GM21786 (cell line): ENCODE data around the gene SEMA5A.

ENCODE experiments used
- ATAC-seq: cut with Tn5 transposase; IDR thresholded peaks from one replicate; pipeline ENCODE4 v1.9.1; 2021; ENCODE audit not compliant: unreplicated experiment

The SEMA5A gene

GRCh38 chr5:9523090-9523823 lies 22.6 kb downstream of the SEMA5A start:
- ATAC-seq, result no peak

- no peak for ATAC-seq
These were observed 26.3 kb downstream of the SEMA5A start for GRCh38 chr5:9519537-9519936.

GRCh38 chr5:9516591-9516990 lies 29.3 kb downstream of the SEMA5A start:
- no peak for ATAC-seq

GRCh38 chr5:9515436-9515835 lies 30.4 kb downstream of the SEMA5A start:
- no peak for ATAC-seq

- no peak for ATAC-seq
These were observed 30.9 kb downstream of the SEMA5A start for GRCh38 chr5:9514968-9515367.

GRCh38 chr5:9513827-9514226 lies 32.0 kb downstream of the SEMA5A start:
- ATAC-seq, result no peak

- ATAC-seq, result no peak
These were observed 33.4 kb downstream of the SEMA5A start for GRCh38 chr5:9512457-9512856.

GRCh38 chr5:9507974-9508373 lies 37.9 kb downstream of the SEMA5A start:
- no peak for ATAC-seq

- ATAC-seq, result no peak
These were observed 40.6 kb downstream of the SEMA5A start for GRCh38 chr5:9505225-9505624.

- ATAC-seq, result no peak
These were observed 43.0 kb downstream of the SEMA5A start for GRCh38 chr5:9502864-9503263.

- ATAC-seq, result no peak
These were observed 43.6 kb downstream of the SEMA5A start for GRCh38 chr5:9502050-9502834.

- ATAC-seq, result no peak
These were observed 45.2 kb downstream of the SEMA5A start for GRCh38 chr5:9500625-9501024.

GRCh38 chr5:9500193-9500592 lies 45.7 kb downstream of the SEMA5A start:
- ATAC-seq, result no peak

- no peak for ATAC-seq
These were observed 46.4 kb downstream of the SEMA5A start for GRCh38 chr5:9499498-9499876.

- no peak for ATAC-seq
These were observed 47.1 kb downstream of the SEMA5A start for GRCh38 chr5:9498541-9499497.

- no peak for ATAC-seq
These were observed 48.5 kb downstream of the SEMA5A start for GRCh38 chr5:9497347-9497746.

GRCh38 chr5:9496801-9497200 lies 49.1 kb downstream of the SEMA5A start:
- no peak for ATAC-seq

GRCh38 chr5:9495121-9495520 lies 50.8 kb downstream of the SEMA5A start:
- ATAC-seq, result no peak

GRCh38 chr5:9494301-9494700 lies 51.6 kb downstream of the SEMA5A start:
- no peak for ATAC-seq

GRCh38 chr5:9490494-9491097 lies 55.3 kb downstream of the SEMA5A start:
- ATAC-seq, result no peak

GRCh38 chr5:9483779-9484178 lies 62.1 kb downstream of the SEMA5A start:
- ATAC-seq, result no peak
